Astrocyte of the cerebellum (primary cell): ENCODE measurements around the gene PHKA2.
"Not testable (repeated sequence)": the region's sequence is repeated elsewhere in the genome, so short reads cannot be mapped to it uniquely, and the experiment has no call there.

Experiments
- DNase-seq: peaks from one replicate; pipeline ENCODE4 v3.0.0-alpha.2; 2011; ENCODE audit warnings: low read depth
- H3K4me3 ChIP-seq: 2 replicates; pipeline ENCODE4 v1.5.1; 2011; ENCODE audit warnings: mild to moderate bottlenecking, low read depth, low read length, moderate library complexity
- CTCF ChIP-seq: IDR thresholded peaks from 2 replicates; pipeline ENCODE4 v1.5.1; 2012; ENCODE audit warnings: low read length, low read depth, moderate library complexity, mild to moderate bottlenecking; ENCODE audit errors: missing control alignments
- in situ Hi-C: cut with HindIII; loops from 2 replicates; pipeline ENCODE4 v1.10.0; 2017; ENCODE audit warnings: low sequenced_read_pairs

PHKA2 gene

GRCh38 chrX:19017271-19017670 lies 33.4 kb upstream of the PHKA2 start:
- DNase-seq, result no peak
- in situ Hi-C loops, result no loop called here
- TF ChIP-seq CTCF, result peak; percentile 62
- H3K4me3 ChIP-seq, result no peak overlapping the region

GRCh38 chrX:19016614-19017013 lies 32.7 kb upstream of the PHKA2 start:
- H3K4me3 ChIP-seq, DNase-seq, in situ Hi-C loops: not testable (repeated sequence)

GRCh38 chrX:19007868-19008267 lies 24.0 kb upstream of the PHKA2 start:
- no peak for TF ChIP-seq CTCF
- in situ Hi-C loops, result no loop called here
- no peak for DNase-seq
- H3K4me3 ChIP-seq, result no peak overlapping the region

GRCh38 chrX:19007011-19007410 lies 23.1 kb upstream of the PHKA2 start:
- no peak for DNase-seq
- TF ChIP-seq CTCF, result no peak
- in situ Hi-C loops, result no loop called here
- H3K4me3 ChIP-seq, result no peak overlapping the region

GRCh38 chrX:19005909-19006308 lies 22.0 kb upstream of the PHKA2 start:
- no peak for TF ChIP-seq CTCF
- in situ Hi-C loops, result no loop called here
- DNase-seq, result no peak
- H3K4me3 ChIP-seq, result no peak overlapping the region

- TF ChIP-seq CTCF, result no peak
Observed at GRCh38 chrX:19003756-19004155, 19.8 kb upstream of the PHKA2 start.

GRCh38 chrX:18998653-18999052 lies 14.7 kb upstream of the PHKA2 start:
- DNase-seq, result no peak
- in situ Hi-C loops, result no loop called here
- no peak for TF ChIP-seq CTCF
- no peak overlapping the region for H3K4me3 ChIP-seq

More at GRCh38 chrX:19003756-19004155, 19.8 kb upstream of the PHKA2 start:
- no peak overlapping the region for H3K4me3 ChIP-seq
- DNase-seq, result no peak
- in situ Hi-C loops, result no loop called here
